ENCODE data around the gene ATP5F1D. TPM values are rescaled to one million over a fixed set of nuclear protein-coding genes. Genes with fewer than 3 reads are reported as not detected.

Gene ATP5F1D
- total RNA-seq, 2 experiments from 2014 or later: 171 to 173 TPM

GRCh38 chr19:1290703-1291651 lies 49.4 kb downstream of the ATP5F1D start:
- no peaks in the 10 kb centered on the region for H3K36me3 Mint-ChIP-seq (ENCODE audit: low read depth)
- H3K27me3 Mint-ChIP-seq: peaks cover 17% of the 10 kb centered on the region
- no peak for DNase-seq
- no peak overlapping the region for H3K27ac Mint-ChIP-seq
- ChIA-PET CTCF (no interaction called here), POLR2A (interaction anchor here (1.2 kb wide), 1 partner anchor 11 kb away, joined by 3 read pairs; no protein-coding TSS in a partner anchor)
- H3K4me1 Mint-ChIP-seq: peaks cover 3% of the 10 kb centered on the region
- H3K9me3 Mint-ChIP-seq: no peaks in the 10 kb centered on the region
- H3K4me3 Mint-ChIP-seq: no peak overlapping the region

GRCh38 chr19:1291761-1292418 lies 50.3 kb downstream of the ATP5F1D start:
- CTCF ChIA-PET: no interaction called here
- no peaks in the 10 kb centered on the region for H3K4me1 Mint-ChIP-seq
- H3K9me3 Mint-ChIP-seq: no peaks in the 10 kb centered on the region
- POLR2A ChIA-PET: interaction anchor here (1.2 kb wide), 1 partner anchor 12 kb away, joined by 3 read pairs; no protein-coding TSS in a partner anchor
- peaks cover 13% of the 10 kb centered on the region for H3K27me3 Mint-ChIP-seq
- no peaks in the 10 kb centered on the region for H3K36me3 Mint-ChIP-seq (ENCODE audit: low read depth)
- H3K4me3 Mint-ChIP-seq: no peak overlapping the region
- no peak overlapping the region for H3K27ac Mint-ChIP-seq
- no peak for DNase-seq

- no peak for DNase-seq
- no peak overlapping the region for H3K4me3 Mint-ChIP-seq
- H3K36me3 Mint-ChIP-seq (ENCODE audit: low read depth): no peaks in the 10 kb centered on the region
- ChIA-PET POLR2A (no interaction called here), CTCF (no interaction called here)
- no peak overlapping the region for H3K27ac Mint-ChIP-seq
- peaks cover 13% of the 10 kb centered on the region for H3K27me3 Mint-ChIP-seq
- no peaks in the 10 kb centered on the region for H3K4me1 Mint-ChIP-seq
- H3K9me3 Mint-ChIP-seq: no peaks in the 10 kb centered on the region
Observed at GRCh38 chr19:1292419-1293151, 51.0 kb downstream of the ATP5F1D start.

- CTCF ChIA-PET: no interaction called here
- peaks cover 8% of the 10 kb centered on the region for H3K27me3 Mint-ChIP-seq
- H3K4me3 Mint-ChIP-seq: no peak overlapping the region
Observed at GRCh38 chr19:1293782-1294604, 52.4 kb downstream of the ATP5F1D start.

More at GRCh38 chr19:1293782-1294604, 52.4 kb downstream of the ATP5F1D start:
- POLR2A ChIA-PET: no interaction called here
- H3K36me3 Mint-ChIP-seq (ENCODE audit: low read depth): no peaks in the 10 kb centered on the region
- H3K27ac Mint-ChIP-seq: no peak overlapping the region
- H3K4me1 Mint-ChIP-seq: no peaks in the 10 kb centered on the region
- no peaks in the 10 kb centered on the region for H3K9me3 Mint-ChIP-seq
- no peak for DNase-seq

Other genes with a start within 250 kb of the ATP5F1D start
- under 1 TPM in 1 of 2 experiments, not detected in 1; 0.08 TPM for gene GRIN3B, start 241.3 kb upstream of the ATP5F1D start, total RNA-seq
- 100 to 1,000 TPM; 181 TPM for gene TMEM259, start 220.6 kb upstream of the ATP5F1D start, total RNA-seq
- gene RNU6-2, start 220.2 kb upstream of the ATP5F1D start, total RNA-seq: not detected
- 100 to 1,000 TPM; 513 to 519 TPM for gene CNN2, start 215.1 kb upstream of the ATP5F1D start, total RNA-seq
- 10 to 100 TPM; 92.7 to 95.1 TPM for gene ABCA7, start 201.6 kb upstream of the ATP5F1D start, total RNA-seq
- 100 to 1,000 TPM; 419 to 437 TPM for gene ARHGAP45, start 174.6 kb upstream of the ATP5F1D start, total RNA-seq
- gene POLR2E, start 146.4 kb upstream of the ATP5F1D start, total RNA-seq: 100 to 1,000 TPM; 116 to 120 TPM
- gene GPX4, start 137.8 kb upstream of the ATP5F1D start, total RNA-seq: 100 to 1,000 TPM; 141 to 148 TPM
- gene SBNO2, start 67.5 kb upstream of the ATP5F1D start, total RNA-seq: 10 to 100 TPM; 94.4 to 98.2 TPM
- gene STK11, start 36.0 kb upstream of the ATP5F1D start, total RNA-seq: 10 to 100 TPM; 84.2 to 85.1 TPM
- under 1 TPM; 0.35 to 0.55 TPM for gene CBARP, start 3.7 kb upstream of the ATP5F1D start, total RNA-seq
- gene MIDN, start 6.8 kb downstream of the ATP5F1D start, total RNA-seq: 10 to 100 TPM; 86.2 to 88.6 TPM
- 100 to 1,000 TPM; 203 to 204 TPM for gene CIRBP, start 27.6 kb downstream of the ATP5F1D start, total RNA-seq
- gene FAM174C, start 33.8 kb downstream of the ATP5F1D start, total RNA-seq: 10 to 100 TPM; 45.9 to 50.1 TPM
- not detected for gene EFNA2, start 44.1 kb downstream of the ATP5F1D start, total RNA-seq
- gene NDUFS7, start 142.2 kb downstream of the ATP5F1D start, total RNA-seq: 100 to 1,000 TPM; 107 to 109 TPM
- gene GAMT, start 159.8 kb downstream of the ATP5F1D start, total RNA-seq: 10 to 100 TPM; 13.2 to 13.8 TPM
- 100 to 1,000 TPM; 194 to 218 TPM for gene DAZAP1, start 165.8 kb downstream of the ATP5F1D start, total RNA-seq
- gene RPS15, start 196.6 kb downstream of the ATP5F1D start, total RNA-seq: 1,000 to 10,000 TPM; 1,378 to 1,409 TPM
- under 1 TPM in 1 of 2 experiments, not detected in 1; 0.03 TPM for gene APC2, start 208.4 kb downstream of the ATP5F1D start, total RNA-seq
- 10 to 100 TPM; 38.4 to 38.5 TPM for gene C19orf25, start 237.5 kb downstream of the ATP5F1D start, total RNA-seq
- gene PCSK4, start 248.6 kb downstream of the ATP5F1D start, total RNA-seq: 1 to 10 TPM; 2.5 to 3.6 TPM
- 1 to 10 TPM; 1.1 to 1.6 TPM for gene REEP6, start 249.4 kb downstream of the ATP5F1D start, total RNA-seq